ENCODE data around the gene EIF4A2.

EIF4A2 gene

DNA sequence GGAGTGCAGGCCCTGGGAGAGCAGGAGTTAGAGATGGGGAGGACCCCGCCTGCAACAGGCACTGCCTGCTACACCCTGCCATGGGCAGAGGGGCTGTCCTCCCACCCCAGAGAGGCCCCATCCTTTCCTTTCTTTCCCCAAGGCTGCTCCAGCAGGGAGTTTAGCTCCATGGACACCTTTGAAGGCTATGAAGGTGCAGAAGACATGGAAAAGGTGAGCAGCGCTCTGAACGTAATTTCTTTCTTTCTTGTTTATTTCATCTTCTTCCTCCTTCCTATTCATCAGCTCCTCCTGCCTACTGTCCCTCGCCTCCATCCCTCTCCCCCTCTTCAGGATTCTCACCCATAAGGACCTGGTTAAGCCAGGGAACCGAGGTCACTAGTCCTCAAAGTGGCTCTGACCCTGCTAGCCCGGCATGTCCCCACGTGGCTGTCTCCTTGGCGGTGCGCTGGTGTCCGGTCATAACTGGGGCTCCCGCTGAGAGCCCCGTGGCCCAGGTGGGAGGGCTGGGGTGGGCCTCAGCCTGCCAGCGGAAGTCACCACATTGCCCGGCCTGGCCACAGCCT is 43.1 kb downstream of the EIF4A2 start:
- H3K4me3 ChIP-seq (ENCODE audit: low read length): peak overlapping the region; percentile 56
- TF ChIP-seq, protein P1, sequence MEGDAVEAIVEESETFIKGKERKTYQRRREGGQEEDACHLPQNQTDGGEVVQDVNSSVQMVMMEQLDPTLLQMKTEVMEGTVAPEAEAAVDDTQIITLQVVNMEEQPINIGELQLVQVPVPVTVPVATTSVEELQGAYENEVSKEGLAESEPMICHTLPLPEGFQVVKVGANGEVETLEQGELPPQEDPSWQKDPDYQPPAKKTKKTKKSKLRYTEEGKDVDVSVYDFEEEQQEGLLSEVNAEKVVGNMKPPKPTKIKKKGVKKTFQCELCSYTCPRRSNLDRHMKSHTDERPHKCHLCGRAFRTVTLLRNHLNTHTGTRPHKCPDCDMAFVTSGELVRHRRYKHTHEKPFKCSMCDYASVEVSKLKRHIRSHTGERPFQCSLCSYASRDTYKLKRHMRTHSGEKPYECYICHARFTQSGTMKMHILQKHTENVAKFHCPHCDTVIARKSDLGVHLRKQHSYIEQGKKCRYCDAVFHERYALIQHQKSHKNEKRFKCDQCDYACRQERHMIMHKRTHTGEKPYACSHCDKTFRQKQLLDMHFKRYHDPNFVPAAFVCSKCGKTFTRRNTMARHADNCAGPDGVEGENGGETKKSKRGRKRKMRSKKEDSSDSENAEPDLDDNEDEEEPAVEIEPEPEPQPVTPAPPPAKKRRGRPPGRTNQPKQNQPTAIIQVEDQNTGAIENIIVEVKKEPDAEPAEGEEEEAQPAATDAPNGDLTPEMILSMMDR (IDR thresholded peaks at IDR 0.05; ENCODE audit: insufficient read depth, low read depth, low read length, missing control alignments): no peak
- no peak for DNase-seq (ENCODE audit: low read depth)

DNA sequence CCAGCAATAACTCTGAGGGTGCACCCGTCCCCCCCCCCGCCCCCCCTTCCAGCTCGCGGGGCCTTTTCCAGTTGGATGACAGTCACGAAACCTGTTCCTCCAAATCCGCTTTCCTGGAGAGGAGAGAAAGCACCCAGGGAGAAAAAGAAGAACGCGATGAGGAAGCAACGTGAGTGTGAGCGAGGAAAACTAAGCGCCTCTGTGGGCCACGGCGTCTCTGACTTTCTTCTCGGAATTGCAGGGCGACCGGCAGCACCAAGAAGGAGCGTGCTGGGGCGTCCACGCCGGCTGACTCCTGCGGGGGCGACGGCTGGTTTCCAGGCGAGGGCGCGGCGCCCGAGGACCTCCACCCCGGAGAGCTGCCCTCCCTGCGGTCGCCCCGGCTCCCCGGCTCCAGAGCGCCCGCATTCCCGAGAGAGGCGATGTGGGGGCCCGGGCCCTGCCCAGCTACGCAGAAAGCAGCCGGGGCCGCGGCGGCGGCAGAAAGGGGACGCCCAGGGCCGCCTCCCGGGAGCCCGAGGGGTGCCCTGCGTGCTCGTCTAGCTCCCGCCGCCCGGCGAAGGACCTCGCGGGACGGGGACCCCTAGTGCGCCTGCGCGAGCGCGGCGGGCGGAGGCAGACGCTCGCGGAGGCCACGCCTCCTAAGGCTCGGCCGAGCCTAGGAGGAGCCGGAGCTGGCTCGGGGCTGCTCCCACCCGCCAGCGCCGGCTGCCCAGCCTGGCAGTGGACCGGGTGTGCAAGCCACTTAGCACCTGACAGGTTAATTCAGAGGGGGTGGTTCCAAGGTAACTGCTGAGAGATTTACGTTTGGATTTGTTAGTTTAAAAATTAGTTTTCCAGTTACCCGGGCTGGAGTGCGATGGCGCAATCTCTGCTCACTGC is 43.8 kb downstream of the EIF4A2 start:
- H3K4me3 ChIP-seq (ENCODE audit: low read length): peak overlapping the region; percentile 56
- DNase-seq (ENCODE audit: low read depth): peak; percentile 85
- TF ChIP-seq, protein P1 (IDR thresholded peaks at IDR 0.05; ENCODE audit: insufficient read depth, low read depth, low read length, missing control alignments): no peak

DNA sequence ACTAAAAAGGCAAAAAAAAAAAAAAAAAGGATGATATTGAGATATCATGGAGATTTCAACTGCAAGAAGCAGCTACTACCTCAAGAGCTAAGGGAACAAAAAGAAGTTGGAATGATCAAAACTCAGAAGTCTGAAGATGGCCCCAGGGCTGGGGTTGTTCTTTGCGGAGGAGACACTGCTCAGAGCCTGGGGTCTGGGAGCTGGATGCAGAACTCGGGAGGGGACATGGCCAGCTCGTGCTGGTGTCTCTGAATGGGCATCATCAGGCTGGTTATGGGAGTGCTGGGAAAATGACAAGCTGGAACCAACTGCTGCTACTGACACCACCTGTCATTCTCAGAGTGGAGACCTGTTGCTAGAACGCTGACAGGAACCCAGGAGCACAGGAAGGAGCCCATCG is 45.0 kb downstream of the EIF4A2 start:
- DNase-seq (ENCODE audit: low read depth): no peak
- H3K4me3 ChIP-seq (ENCODE audit: low read length): no peak overlapping the region
- TF ChIP-seq, protein P1 (IDR thresholded peaks at IDR 0.05; ENCODE audit: insufficient read depth, low read depth, low read length, missing control alignments): no peak

DNA sequence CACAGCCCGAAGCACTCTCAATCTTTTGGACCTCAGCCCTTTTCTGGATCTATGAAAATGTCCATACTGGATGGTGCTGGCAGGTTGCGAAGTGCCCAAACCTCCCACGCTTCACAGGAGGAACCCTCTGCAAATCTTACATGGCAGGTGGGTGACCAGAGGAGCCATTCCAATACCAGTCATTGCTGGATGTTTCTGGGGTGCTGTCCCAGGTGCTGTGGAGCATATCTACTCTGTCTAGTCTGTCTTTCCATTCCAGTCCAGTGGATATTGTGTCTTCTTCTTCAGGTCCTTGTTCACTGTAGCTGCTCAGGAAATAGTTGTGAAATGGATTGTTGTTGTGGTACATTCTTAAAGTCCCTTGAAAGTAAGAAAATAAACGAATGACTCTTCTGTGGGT is 48.4 kb downstream of the EIF4A2 start:
- no peak overlapping the region for H3K4me3 ChIP-seq (ENCODE audit: low read length)
- DNase-seq (ENCODE audit: low read depth): no peak
- TF ChIP-seq, protein P1 (IDR thresholded peaks at IDR 0.05; ENCODE audit: insufficient read depth, low read depth, low read length, missing control alignments): no peak

DNA sequence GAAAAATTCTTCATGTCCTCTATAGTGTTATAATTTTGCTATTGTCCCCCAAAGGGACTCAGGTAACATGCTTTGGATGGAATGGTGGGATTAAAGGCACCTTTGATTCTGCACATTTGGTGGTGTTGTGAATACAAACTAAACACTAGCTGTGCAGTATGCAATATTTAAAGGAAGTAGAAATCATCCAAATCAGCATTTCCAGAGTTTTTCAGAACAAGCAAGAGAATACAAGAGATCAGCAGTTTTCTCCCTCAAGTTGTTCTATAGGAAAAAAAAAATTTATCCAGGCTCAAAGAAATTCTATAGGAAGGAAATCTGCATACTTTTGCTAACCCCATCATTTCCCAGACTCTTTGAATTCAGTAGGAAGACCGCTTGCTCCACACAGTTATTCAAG is 48.9 kb downstream of the EIF4A2 start:
- TF ChIP-seq, protein P1 (IDR thresholded peaks at IDR 0.05; ENCODE audit: insufficient read depth, low read depth, low read length, missing control alignments): no peak
- no peak for DNase-seq (ENCODE audit: low read depth)
- no peak overlapping the region for H3K4me3 ChIP-seq (ENCODE audit: low read length)
